ENCODE data around the gene NF2.
A peak's percentile ranks its signal among the peaks of the same experiment; 100 is the strongest.

The NF2 gene

DNA sequence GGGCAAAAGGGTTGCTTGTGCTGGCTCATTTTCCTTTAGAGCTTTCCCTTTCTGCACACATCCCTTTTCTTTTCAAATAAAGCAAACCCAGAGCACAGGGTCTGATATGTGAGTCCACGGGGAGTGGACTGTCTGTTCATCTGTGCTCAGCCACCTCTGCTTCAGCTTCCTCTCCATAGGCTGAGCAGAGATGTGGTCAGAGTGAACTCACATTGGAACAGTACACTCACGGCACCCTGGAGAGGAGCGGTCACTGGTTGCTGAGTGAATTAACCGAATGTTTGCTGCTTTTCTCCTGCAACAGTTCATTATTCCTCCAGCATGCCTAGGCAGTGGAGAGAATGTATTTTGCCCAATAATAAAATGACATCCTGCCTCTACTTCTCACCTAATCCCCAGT, 80.1 kb downstream of the NF2 start:
- in situ Hi-C loops (cut with HindIII; ENCODE audit: low pct_ligation_motif_present, low sequenced_read_pairs): no loop called here
- Histone ChIP-seq H3K27me3 (replicated peaks) (no peaks in the 10 kb centered on the region), H3K4me3 (ENCODE audit: low read depth, low read length) (no peak overlapping the region), H3K27ac (no peak overlapping the region), H3K36me3 (replicated peaks) (peaks cover 64% of the 10 kb centered on the region)
- TF ChIP-seq CTCF (IDR thresholded peaks at IDR 0.05; ENCODE audit: low read depth, low read length, missing control alignments): no peak
- DNase-seq: no peak

DNA sequence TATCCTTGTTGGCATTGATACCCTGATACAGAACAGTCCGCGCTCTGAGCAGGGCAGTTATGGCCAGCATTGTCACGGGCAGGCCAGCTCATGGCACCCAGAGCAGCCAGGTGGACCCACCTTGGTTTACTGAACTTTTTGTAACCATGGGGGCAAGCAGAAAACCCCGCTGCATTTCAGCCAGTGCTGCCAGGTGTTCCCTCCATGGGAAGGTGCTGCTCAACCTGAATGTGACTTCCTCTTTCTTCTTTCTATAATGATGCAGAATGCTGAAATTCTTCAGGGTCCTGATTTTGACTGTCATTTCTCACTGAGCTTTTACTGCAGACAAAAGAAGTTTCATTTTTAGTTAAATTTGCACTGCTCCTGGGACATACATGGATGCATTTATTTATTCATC, 80.8 kb downstream of the NF2 start:
- no peak for TF ChIP-seq CTCF (IDR thresholded peaks at IDR 0.05; ENCODE audit: low read depth, low read length, missing control alignments)
- no peak overlapping the region for H3K4me3 ChIP-seq (ENCODE audit: low read depth, low read length)
- no peaks in the 10 kb centered on the region for H3K27me3 ChIP-seq (replicated peaks)
- in situ Hi-C loops (cut with HindIII; ENCODE audit: low pct_ligation_motif_present, low sequenced_read_pairs): no loop called here
- no peak overlapping the region for H3K27ac ChIP-seq
- no peak for DNase-seq
- peaks cover 57% of the 10 kb centered on the region for H3K36me3 ChIP-seq (replicated peaks)

DNA sequence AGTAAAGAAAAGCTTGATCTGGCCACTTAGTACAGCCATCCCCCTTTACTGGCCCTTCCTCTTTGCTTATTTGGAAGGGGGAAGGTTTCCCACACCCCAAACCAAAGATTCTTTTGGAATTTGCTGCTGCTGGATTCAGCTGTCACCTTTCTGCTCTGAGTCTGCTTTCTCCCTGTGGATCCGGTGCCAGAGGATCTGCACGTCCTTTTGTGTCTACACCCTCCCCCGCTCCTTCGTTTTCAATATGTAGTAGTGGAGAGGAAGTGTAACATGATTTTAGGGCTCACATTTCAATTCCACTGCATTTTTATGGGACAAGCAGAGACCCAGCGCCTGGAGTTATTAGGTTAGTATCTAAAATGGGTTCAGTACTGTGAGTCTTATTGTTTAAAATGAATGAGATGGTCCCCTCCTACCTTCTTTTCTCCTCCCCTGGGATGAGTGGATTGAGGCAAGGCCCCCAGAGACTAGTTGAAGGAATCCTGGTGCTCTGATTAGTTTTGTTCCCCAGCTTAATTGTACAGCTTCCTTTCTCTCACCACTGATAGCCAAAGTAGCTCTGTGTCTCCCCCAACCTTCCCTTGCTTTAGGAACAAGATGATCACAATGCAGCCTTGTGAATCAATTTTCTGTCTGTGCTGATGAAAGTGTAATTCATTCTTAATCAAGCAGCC, 85.9 kb downstream of the NF2 start:
- Histone ChIP-seq H3K27ac (no peak overlapping the region), H3K4me3 (ENCODE audit: low read depth, low read length) (no peak overlapping the region), H3K27me3 (replicated peaks) (no peaks in the 10 kb centered on the region), H3K36me3 (replicated peaks) (peaks cover 36% of the 10 kb centered on the region)
- in situ Hi-C loops (cut with HindIII; ENCODE audit: low pct_ligation_motif_present, low sequenced_read_pairs): no loop called here
- no peak for TF ChIP-seq CTCF (IDR thresholded peaks at IDR 0.05; ENCODE audit: low read depth, low read length, missing control alignments)
- DNase-seq: no peak

DNA sequence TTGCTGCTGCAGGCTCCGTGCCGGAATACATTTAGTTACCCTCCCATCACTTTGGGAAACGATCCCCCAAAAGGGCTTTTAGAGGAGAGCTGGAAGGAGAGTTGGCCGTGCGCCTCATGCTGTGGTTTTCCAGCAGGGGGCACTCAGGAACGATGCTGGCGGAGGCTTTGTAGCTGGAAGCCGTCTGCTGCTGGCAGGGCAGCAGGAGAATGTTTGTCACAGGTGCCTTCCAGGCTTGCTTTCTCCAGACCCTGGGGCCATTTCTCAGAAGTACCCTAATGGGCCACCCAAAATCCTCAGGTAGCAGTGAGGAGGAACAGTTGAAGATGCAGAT, 86.4 kb downstream of the NF2 start:
- in situ Hi-C loops (cut with HindIII; ENCODE audit: low pct_ligation_motif_present, low sequenced_read_pairs): no loop called here
- Histone ChIP-seq H3K27me3 (replicated peaks) (no peaks in the 10 kb centered on the region), H3K36me3 (replicated peaks) (peaks cover 35% of the 10 kb centered on the region), H3K27ac (no peak overlapping the region), H3K4me3 (ENCODE audit: low read depth, low read length) (no peak overlapping the region)
- TF ChIP-seq CTCF (IDR thresholded peaks at IDR 0.05; ENCODE audit: low read depth, low read length, missing control alignments): peak; percentile 93
- peak; percentile 22 for DNase-seq

DNA sequence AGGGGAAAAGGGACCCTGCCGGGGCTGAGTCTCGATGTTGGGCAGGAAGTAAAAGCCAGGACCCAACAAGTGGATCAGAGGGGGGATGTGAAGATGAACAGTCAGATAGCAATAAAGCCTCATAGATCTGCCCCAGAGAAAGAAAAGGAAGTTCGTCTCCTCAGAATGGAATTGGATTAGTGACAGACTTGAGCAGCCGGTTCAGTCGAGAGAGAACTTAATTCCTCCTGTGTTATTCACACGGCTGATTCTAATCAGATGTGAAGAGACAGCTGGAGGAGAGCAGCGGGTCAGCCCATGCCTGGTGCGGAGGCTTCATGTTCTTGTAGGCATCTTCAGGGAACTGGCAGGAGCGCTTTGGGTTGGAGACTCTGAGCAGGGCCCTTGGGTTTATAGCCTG, 87.0 kb downstream of the NF2 start:
- Histone ChIP-seq H3K27me3 (replicated peaks) (no peaks in the 10 kb centered on the region), H3K36me3 (replicated peaks) (peaks cover 40% of the 10 kb centered on the region), H3K4me3 (ENCODE audit: low read depth, low read length) (no peak overlapping the region), H3K27ac (no peak overlapping the region)
- in situ Hi-C loops (cut with HindIII; ENCODE audit: low pct_ligation_motif_present, low sequenced_read_pairs): no loop called here
- no peak for DNase-seq
- no peak for TF ChIP-seq CTCF (IDR thresholded peaks at IDR 0.05; ENCODE audit: low read depth, low read length, missing control alignments)

Data from brain microvascular endothelial cell (primary cell).